GM19351 (cell line): ENCODE measurements around the gene CDK16.
"Not testable (repeated sequence)": the region's sequence is repeated elsewhere in the genome, so short reads cannot be mapped to it uniquely, and the experiment has no call there.

Source experiments
- ATAC-seq: cut with Tn5 transposase; IDR thresholded peaks from one replicate; pipeline ENCODE4 v1.9.1; 2021; ENCODE audit warnings: mild to moderate bottlenecking, moderate library complexity; ENCODE audit not compliant: unreplicated experiment

The CDK16 gene

DNA sequence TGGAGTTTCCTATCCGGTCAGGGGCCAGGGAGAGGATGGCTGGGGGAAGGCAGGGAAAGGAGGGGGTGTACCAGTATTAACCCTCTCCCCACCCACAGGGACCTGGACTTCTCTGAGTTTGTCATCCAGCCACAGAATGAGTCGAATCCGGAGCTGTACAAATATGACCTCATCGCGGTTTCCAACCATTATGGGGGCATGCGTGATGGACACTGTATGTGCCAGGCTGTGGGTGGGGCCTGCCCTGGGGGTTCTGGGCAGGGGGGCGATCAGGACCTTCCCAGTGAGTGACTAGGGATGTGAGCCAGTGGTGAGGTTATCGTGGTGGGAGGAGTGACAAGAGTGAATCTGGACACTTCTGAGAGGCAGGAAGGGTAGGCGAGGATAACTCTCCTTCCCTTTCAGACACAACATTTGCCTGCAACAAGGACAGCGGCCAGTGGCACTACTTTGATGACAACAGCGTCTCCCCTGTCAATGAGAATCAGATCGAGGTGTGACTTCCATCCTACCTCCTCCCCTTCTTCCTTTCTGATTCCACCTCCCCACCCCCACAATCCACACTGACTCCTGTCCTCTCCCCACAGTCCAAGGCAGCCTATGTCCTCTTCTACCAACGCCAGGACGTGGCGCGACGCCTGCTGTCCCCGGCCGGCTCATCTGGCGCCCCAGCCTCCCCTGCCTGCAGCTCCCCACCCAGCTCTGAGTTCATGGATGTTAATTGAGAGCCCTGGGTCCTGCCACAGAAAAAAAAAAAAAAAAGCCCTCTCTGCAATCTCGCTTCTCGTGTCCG, 28.9 kb downstream of the CDK16 start:
- no peak for ATAC-seq

DNA sequence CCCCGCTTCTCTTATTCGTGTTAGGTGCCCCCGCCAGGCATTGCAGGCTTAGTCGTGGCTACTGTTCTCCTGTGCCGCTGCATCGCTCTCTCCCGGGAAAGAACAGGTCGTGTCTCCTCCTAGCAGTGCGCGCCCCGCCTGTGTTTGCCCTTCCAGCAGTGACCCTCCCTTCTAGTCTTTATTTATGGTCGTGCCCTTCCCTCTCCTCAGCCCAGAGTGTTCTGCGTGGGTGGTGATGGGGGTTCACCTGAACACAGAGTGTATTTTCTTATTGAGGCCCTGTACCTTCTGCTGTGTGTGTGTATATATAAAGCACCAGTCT, 29.5 kb downstream of the CDK16 start:
- ATAC-seq, result no peak

GRCh38 chrX:47248576-47248975, 30.1 kb downstream of the CDK16 start:
- no peak for ATAC-seq

GRCh38 chrX:47250017-47250347, 31.5 kb downstream of the CDK16 start:
- ATAC-seq, result no peak

DNA sequence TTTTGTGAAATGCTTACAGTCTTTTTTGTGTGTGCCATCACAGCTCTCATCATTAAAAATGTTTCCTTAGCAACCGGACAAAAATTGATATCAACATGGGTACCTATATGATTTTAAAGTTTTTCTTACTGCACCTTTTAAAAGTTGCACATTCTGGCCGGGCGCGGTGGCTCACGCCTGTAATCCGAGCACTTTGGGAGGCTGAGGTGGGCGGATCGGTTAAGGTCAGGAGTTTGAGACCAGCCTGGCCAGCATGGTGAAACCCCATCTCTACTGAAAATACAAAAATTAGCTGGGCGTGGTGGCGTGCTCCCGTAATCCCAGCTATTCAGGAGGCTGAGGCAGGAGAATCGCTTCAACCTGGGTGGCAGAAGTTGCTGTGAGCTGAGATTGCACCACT, 39.1 kb downstream of the CDK16 start:
- not testable (repeated sequence) for ATAC-seq

GRCh38 chrX:47264483-47265173, 46.1 kb downstream of the CDK16 start:
- ATAC-seq, result no peak

DNA sequence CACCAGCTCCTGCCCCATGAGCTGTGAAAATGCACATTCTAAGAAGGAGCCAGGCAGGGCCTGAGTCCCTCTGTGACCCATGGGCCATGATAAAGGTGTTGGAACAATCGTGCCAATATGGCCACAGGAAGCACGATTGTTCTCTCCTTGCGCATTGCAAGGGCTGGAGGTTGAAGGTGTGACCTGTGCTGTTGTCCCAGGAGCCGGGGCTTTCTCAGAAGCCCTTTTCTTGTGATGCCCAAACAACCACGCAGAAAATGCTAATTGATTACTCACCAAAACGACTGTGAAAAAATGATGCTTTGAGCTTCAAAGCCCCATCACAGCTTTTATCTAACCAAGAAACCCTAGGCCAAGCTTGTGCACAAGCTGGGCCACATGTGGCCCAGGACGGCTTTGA, 48.2 kb downstream of the CDK16 start:
- no peak for ATAC-seq

DNA sequence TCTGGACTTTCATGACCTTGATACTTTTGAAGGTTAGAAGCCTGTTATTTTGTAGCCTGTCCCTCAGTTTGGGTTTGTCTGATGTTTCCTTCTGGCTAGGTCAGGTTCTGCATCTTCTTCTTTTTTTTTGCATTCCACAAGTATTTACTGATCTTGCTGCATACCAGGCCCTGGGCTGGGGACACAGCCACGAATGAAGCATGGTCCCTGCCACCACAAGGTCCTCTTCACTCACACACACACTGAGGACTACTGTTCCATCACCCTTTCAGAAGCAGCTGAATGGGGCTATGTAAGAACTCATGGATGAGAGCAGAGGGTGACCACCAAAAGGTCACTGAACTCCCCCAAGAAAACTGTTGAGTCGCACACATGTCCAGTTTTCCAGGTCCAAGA, 53.5 kb downstream of the CDK16 start:
- ATAC-seq, result no peak

DNA sequence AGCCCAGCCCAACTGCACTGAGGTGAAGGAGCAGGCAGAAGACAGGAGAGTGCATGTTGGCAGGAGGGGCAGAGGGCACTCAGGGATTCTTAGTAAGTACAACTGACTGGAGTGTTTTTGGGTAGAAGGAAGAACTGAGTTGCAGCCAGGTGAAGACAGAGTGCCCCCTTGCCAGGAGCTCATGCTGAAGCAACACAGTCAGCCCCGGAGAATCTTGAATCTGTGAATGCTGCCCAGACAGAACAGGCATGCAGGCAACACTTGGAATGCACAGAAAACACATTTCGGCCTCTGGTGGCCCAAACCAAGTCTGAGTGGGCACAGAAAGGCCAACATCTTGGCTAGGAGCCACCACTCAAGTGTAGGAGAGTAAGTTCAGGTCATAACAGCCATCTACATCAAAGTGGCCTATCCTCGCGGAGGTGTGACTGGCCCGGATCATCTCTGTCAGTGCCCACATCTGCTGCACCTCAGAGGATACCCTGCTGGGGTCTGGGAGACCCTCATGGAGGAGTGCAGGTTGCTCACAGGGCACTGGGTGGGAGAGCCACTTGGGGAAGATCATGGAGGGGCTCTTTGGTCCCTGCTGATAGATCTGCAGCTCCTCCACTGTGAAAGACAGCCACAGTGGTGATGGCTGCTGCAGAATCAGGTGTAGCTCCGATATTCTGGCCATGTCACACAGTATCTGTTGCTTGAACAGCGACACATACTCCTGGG, 54.7 kb downstream of the CDK16 start:
- ATAC-seq, result no peak

- ATAC-seq, result no peak
These were observed 60.2 kb downstream of the CDK16 start for GRCh38 chrX:47278691-47279090.
